NCI-H2029 treated with DMSO at 0.1 percent for 48 hours (cell line): Measurements from ENCODE around the gene LEFTY1.
"Not testable (repeated sequence)": the region's sequence is repeated elsewhere in the genome, so short reads cannot be mapped to it uniquely, and the experiment has no call there.

Experiments used
- DNase-seq: peaks from one replicate; lab custom pipeline; 2025; lab: John Stamatoyannopoulos, UW

Gene LEFTY1

GRCh38 chr1:225848030-225848955 is 40.7 kb downstream of the LEFTY1 start:
- DNase-seq: no peak

- DNase-seq: peak; percentile 81
Observed at GRCh38 chr1:225847610-225848009, 41.3 kb downstream of the LEFTY1 start.

GRCh38 chr1:225846331-225847310 is 42.3 kb downstream of the LEFTY1 start:
- no peak for DNase-seq

- no peak for DNase-seq
Observed at GRCh38 chr1:225845571-225846259, 43.2 kb downstream of the LEFTY1 start.

- no peak for DNase-seq
Observed at GRCh38 chr1:225845097-225845496, 43.8 kb downstream of the LEFTY1 start.

GRCh38 chr1:225844236-225845061 is 44.5 kb downstream of the LEFTY1 start:
- no peak for DNase-seq

- no peak for DNase-seq
Observed at GRCh38 chr1:225843426-225843795, 45.5 kb downstream of the LEFTY1 start.

- DNase-seq: no peak
Observed at GRCh38 chr1:225842788-225843425, 46.0 kb downstream of the LEFTY1 start.

- DNase-seq: no peak
Observed at GRCh38 chr1:225842074-225842473, 46.9 kb downstream of the LEFTY1 start.

- no peak for DNase-seq
Observed at GRCh38 chr1:225840713-225841112, 48.2 kb downstream of the LEFTY1 start.

GRCh38 chr1:225840223-225840610 is 48.7 kb downstream of the LEFTY1 start:
- DNase-seq: no peak

- DNase-seq: no peak
Observed at GRCh38 chr1:225838793-225839192, 50.2 kb downstream of the LEFTY1 start.

GRCh38 chr1:225836296-225836695 is 52.6 kb downstream of the LEFTY1 start:
- DNase-seq: not testable (repeated sequence)
